ENCODE measurements around the gene BRCC3.

The BRCC3 gene

GRCh38 chrX:155148724-155149537, 77.6 kb downstream of the BRCC3 start:
- no peak for DNase-seq

DNA sequence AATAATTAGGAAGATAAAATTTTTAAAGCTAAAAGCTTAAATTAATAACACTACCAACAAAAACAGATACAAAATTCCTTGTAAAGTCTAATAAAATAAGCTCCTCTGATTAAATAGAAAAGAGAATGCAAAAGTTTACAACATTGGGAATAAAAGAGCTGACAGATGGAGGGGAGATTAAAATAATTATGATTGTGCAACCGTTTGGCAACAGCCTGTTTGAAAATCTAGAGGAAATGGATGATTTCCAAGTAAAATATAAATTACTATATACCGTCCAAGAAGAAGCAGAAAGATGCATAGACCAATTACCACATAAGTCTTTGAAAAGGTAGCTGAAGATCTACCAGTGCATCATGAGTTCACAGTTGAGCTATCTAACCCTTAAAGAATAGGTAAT, 98.6 kb downstream of the BRCC3 start:
- DNase-seq = no peak

Measured in activated effector memory CD4-positive, alpha-beta T cell treated with anti-CD3 and anti-CD28 coated beads, Interleukin-2, amount 50 U/mL, for 16 hours (primary cell).